GM12872 (cell line): Measurements from ENCODE around the gene FYN.

Source experiments
- CTCF ChIP-seq: IDR thresholded peaks from 3 replicates; pipeline ENCODE4 v1.5.1; 2011; ENCODE audit warnings: low read depth, mild to moderate bottlenecking, low read length, moderate library complexity; ENCODE audit not compliant: insufficient read depth

FYN gene

GRCh38 chr6:111720931-111721496 lies 152.2 kb downstream of the FYN start:
- TF ChIP-seq CTCF, result no peak

GRCh38 chr6:111718990-111719389 lies 154.3 kb downstream of the FYN start:
- TF ChIP-seq CTCF, result no peak

GRCh38 chr6:111718326-111718725 lies 154.9 kb downstream of the FYN start:
- TF ChIP-seq CTCF, result no peak

- TF ChIP-seq CTCF, result no peak
Observed at GRCh38 chr6:111717621-111718020, 155.6 kb downstream of the FYN start.

- TF ChIP-seq CTCF, result no peak
Observed at GRCh38 chr6:111716325-111716724, 156.9 kb downstream of the FYN start.

GRCh38 chr6:111715321-111715720 lies 157.9 kb downstream of the FYN start:
- TF ChIP-seq CTCF, result no peak

- TF ChIP-seq CTCF, result no peak
Observed at GRCh38 chr6:111714416-111715270, 158.6 kb downstream of the FYN start.
